Breast epithelium (tissue), 3 donors: ENCODE results near the gene SUZ12. TPM values are rescaled to one million over a fixed set of nuclear protein-coding genes. Genes with fewer than 3 reads are reported as not detected.

Source experiments
- total RNA-seq, 3 donors: library from RNA; depleted of rRNA; stranded (reverse); fragments of >200 nt; gene quantifications; one replicate each; pipeline ENCODE4 v1.1.0, GENCODE V29; 2016

Gene SUZ12
- total RNA-seq, 3 donors from 2014 or later: 17.9 to 25.9 (median 21.0) TPM

Other genes starting within 250 kb of the SUZ12 start
- 10 to 100 TPM; 63.4 to 98.0 (median 70.8) TPM for gene COPRS, start 77.8 kb upstream of the SUZ12 start, total RNA-seq
- 10 to 100 TPM; 29.4 to 45.2 (median 37.4) TPM for gene UTP6, start 35.3 kb upstream of the SUZ12 start, total RNA-seq
- gene LRRC37B, start 70.4 kb downstream of the SUZ12 start, total RNA-seq: 10 to 100 TPM; 11.2 to 33.8 (median 21.0) TPM
- 10 to 100 TPM; 62.9 to 74.6 (median 72.0) TPM for gene RHOT1, start 205.5 kb downstream of the SUZ12 start, total RNA-seq